ENCODE data around the gene CNTF. TPM values are rescaled to one million over a fixed set of nuclear protein-coding genes. Genes with fewer than 3 reads are reported as not detected.

Gene CNTF
- total RNA-seq, 4 donors from 2014 or later, result 1.2 to 2.4 (median 1.6) TPM

DNA sequence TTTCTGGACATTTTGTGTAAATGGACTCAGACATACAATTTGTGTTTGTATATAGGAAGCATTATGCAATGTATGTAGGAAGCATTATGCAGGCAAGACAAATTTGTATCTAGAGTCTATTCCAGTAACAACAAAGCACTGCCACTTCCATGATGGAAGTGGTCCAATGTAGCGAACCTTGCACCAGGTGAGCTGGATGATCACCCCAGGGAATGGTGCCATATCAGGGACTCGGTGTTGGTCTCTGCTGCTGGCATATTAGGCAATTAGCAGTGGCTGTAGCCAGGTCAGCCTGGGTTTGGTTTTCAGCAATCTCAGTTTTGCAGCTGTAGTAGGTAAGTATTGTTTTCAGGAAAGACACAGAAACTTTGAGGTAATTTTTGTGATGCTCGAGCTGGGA, 30.8 kb upstream of the CNTF start:
- H3K36me3 ChIP-seq, result no peaks in the 10 kb centered on the region
- TF ChIP-seq EP300 (IDR thresholded peaks at IDR 0.05) (no peak), POLR2AphosphoS5 (IDR thresholded peaks at IDR 0.05) (no peak), POLR2A (IDR thresholded peaks at IDR 0.05) (no peak)
- TF ChIP-seq, protein P1, sequence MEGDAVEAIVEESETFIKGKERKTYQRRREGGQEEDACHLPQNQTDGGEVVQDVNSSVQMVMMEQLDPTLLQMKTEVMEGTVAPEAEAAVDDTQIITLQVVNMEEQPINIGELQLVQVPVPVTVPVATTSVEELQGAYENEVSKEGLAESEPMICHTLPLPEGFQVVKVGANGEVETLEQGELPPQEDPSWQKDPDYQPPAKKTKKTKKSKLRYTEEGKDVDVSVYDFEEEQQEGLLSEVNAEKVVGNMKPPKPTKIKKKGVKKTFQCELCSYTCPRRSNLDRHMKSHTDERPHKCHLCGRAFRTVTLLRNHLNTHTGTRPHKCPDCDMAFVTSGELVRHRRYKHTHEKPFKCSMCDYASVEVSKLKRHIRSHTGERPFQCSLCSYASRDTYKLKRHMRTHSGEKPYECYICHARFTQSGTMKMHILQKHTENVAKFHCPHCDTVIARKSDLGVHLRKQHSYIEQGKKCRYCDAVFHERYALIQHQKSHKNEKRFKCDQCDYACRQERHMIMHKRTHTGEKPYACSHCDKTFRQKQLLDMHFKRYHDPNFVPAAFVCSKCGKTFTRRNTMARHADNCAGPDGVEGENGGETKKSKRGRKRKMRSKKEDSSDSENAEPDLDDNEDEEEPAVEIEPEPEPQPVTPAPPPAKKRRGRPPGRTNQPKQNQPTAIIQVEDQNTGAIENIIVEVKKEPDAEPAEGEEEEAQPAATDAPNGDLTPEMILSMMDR (IDR thresholded peaks at IDR 0.05), result no peak
- ATAC-seq, result no peak
- H3K4me1 ChIP-seq, result peaks cover 0 to 39% (median 0%) of the 10 kb centered on the region in 3 donors
- WGBS, 2 donors (ENCODE audit: low coverage in 1 of 2), result 77 to 100% methylated on average over 1 to 2 of the region's 3 CpGs
- no peak overlapping the region for H3K4me3 ChIP-seq
- H3K9me3 ChIP-seq, result no peaks in the 10 kb centered on the region
- no peaks in the 10 kb centered on the region for H3K27me3 ChIP-seq
- H3K27ac ChIP-seq, result no peak overlapping the region

- H3K9me3 ChIP-seq, result no peaks in the 10 kb centered on the region
- 72 to 85% methylated on average over 5 of the region's 5 CpGs for WGBS, 2 donors (ENCODE audit: low coverage in 1 of 2)
- H3K4me1 ChIP-seq, result peaks cover 0 to 31% (median 0%) of the 10 kb centered on the region in 3 donors
- H3K36me3 ChIP-seq, result no peaks in the 10 kb centered on the region
- H3K27me3 ChIP-seq, result no peaks in the 10 kb centered on the region
- H3K4me3 ChIP-seq, result no peak overlapping the region
- TF ChIP-seq, protein P1 (IDR thresholded peaks at IDR 0.05), result no peak
- TF ChIP-seq POLR2A (IDR thresholded peaks at IDR 0.05), result no peak
- TF ChIP-seq POLR2AphosphoS5 (IDR thresholded peaks at IDR 0.05), result no peak
- no peak for TF ChIP-seq EP300 (IDR thresholded peaks at IDR 0.05)
- ATAC-seq, result no peak
- no peak overlapping the region for H3K27ac ChIP-seq
Observed at GRCh38 chr11:58592760-58593472, 29.5 kb upstream of the CNTF start.

DNA sequence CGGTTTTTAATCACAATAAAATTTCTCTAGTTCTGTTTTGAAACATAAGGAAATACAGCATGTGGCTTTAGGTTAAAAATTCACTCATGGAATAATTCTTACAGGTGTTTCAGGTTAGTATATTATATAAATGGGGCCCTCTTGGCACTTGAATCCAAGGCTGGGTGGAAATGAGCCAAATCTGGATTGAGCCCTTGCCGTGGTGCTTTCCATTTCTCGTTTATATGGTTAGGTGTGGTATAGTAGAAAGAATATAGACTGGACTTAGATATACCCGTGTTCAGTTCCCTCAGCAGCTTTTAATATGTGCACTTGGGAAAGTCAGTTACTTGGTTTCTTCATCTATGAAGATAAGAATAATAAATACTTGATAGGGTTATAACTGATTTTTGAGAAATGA, 27.6 kb upstream of the CNTF start:
- no peak for ATAC-seq
- no peaks in the 10 kb centered on the region for H3K36me3 ChIP-seq
- no peaks in the 10 kb centered on the region for H3K9me3 ChIP-seq
- H3K4me3 ChIP-seq, result no peak overlapping the region
- TF ChIP-seq POLR2AphosphoS5 (IDR thresholded peaks at IDR 0.05) (no peak), EP300 (IDR thresholded peaks at IDR 0.05) (no peak), POLR2A (IDR thresholded peaks at IDR 0.05) (no peak)
- TF ChIP-seq, protein P1 (IDR thresholded peaks at IDR 0.05), result no peak
- no peak overlapping the region for H3K27ac ChIP-seq
- WGBS, 2 donors (ENCODE audit: low coverage in 1 of 2), result 71 to 84% methylated on average over 4 of the region's 4 CpGs
- peaks cover 0 to 24% (median 0%) of the 10 kb centered on the region in 3 donors for H3K4me1 ChIP-seq
- H3K27me3 ChIP-seq, result no peaks in the 10 kb centered on the region

- TF ChIP-seq POLR2A (IDR thresholded peaks at IDR 0.05), result no peak
- TF ChIP-seq, protein P1 (IDR thresholded peaks at IDR 0.05), result no peak
- no peak for TF ChIP-seq POLR2AphosphoS5 (IDR thresholded peaks at IDR 0.05)
- WGBS, 2 donors (ENCODE audit: low coverage in 1 of 2), result 96 to 100% methylated on average over 2 to 3 of the region's 3 CpGs
Observed at GRCh38 chr11:58596621-58597020, 25.8 kb upstream of the CNTF start.

More at GRCh38 chr11:58596621-58597020, 25.8 kb upstream of the CNTF start:
- ATAC-seq, result no peak
- H3K27ac ChIP-seq, result no peak overlapping the region
- no peaks in the 10 kb centered on the region for H3K27me3 ChIP-seq
- H3K4me3 ChIP-seq, result no peak overlapping the region
- no peaks in the 10 kb centered on the region for H3K36me3 ChIP-seq
- no peaks in the 10 kb centered on the region for H3K9me3 ChIP-seq
- H3K4me1 ChIP-seq, result peaks cover 0 to 36% (median 3%) of the 10 kb centered on the region in 3 donors

All from gastroesophageal sphincter (tissue), 4 donors.